ENCODE results near the gene HIGD1A.

Gene HIGD1A

GRCh38 chr3:42752441-42752840 is 51.8 kb downstream of the HIGD1A start:
- Histone ChIP-seq H3K9ac (ENCODE audit: low read length) (no peak overlapping the region), H2AFZ (ENCODE audit: low read length) (no peak overlapping the region), H3F3A (ENCODE audit: insufficient read depth, low read length) (no peaks in the 10 kb centered on the region), H3K9me3 (ENCODE audit: low read length) (no peaks in the 10 kb centered on the region), H3K9me2 (ENCODE audit: low read depth, low read length) (no peaks in the 10 kb centered on the region), H3K27me3 (ENCODE audit: insufficient read depth, low read length) (no peaks in the 10 kb centered on the region), H3K4me2 (ENCODE audit: low read length) (no peak overlapping the region), H4K20me1 (ENCODE audit: insufficient read depth, low read length) (no peaks in the 10 kb centered on the region), H3K36me3 (ENCODE audit: insufficient read depth, low read length) (no peaks in the 10 kb centered on the region), H3K79me2 (ENCODE audit: insufficient read depth, low read length) (no peaks in the 10 kb centered on the region), H3K27ac (ENCODE audit: low read depth, low read length, poor library complexity, severe bottlenecking) (no peak overlapping the region), H3K4me3 (ENCODE audit: low read depth, low read length, poor library complexity, severe bottlenecking) (no peak overlapping the region), H3K4me1 (ENCODE audit: insufficient read depth, low read length, severe bottlenecking) (no peaks in the 10 kb centered on the region)
- TF ChIP-seq CTCF (IDR thresholded peaks at IDR 0.05; ENCODE audit: low read length) (no peak), EZH2 (IDR thresholded peaks at IDR 0.05; ENCODE audit: borderline replicate concordance, low read length) (no peak)

GRCh38 chr3:42751609-42752008 is 52.7 kb downstream of the HIGD1A start:
- Histone ChIP-seq H3K79me2 (ENCODE audit: insufficient read depth, low read length) (no peaks in the 10 kb centered on the region), H3K36me3 (ENCODE audit: insufficient read depth, low read length) (no peaks in the 10 kb centered on the region), H3K9me2 (ENCODE audit: low read depth, low read length) (no peaks in the 10 kb centered on the region), H3K4me3 (ENCODE audit: low read depth, low read length, poor library complexity, severe bottlenecking) (no peak overlapping the region), H3K4me2 (ENCODE audit: low read length) (no peak overlapping the region), H2AFZ (ENCODE audit: low read length) (no peak overlapping the region), H3F3A (ENCODE audit: insufficient read depth, low read length) (no peaks in the 10 kb centered on the region), H3K27me3 (ENCODE audit: insufficient read depth, low read length) (no peaks in the 10 kb centered on the region), H3K9me3 (ENCODE audit: low read length) (no peaks in the 10 kb centered on the region), H3K9ac (ENCODE audit: low read length) (no peak overlapping the region), H3K4me1 (ENCODE audit: insufficient read depth, low read length, severe bottlenecking) (no peaks in the 10 kb centered on the region), H3K27ac (ENCODE audit: low read depth, low read length, poor library complexity, severe bottlenecking) (no peak overlapping the region), H4K20me1 (ENCODE audit: insufficient read depth, low read length) (no peaks in the 10 kb centered on the region)
- TF ChIP-seq EZH2 (IDR thresholded peaks at IDR 0.05; ENCODE audit: borderline replicate concordance, low read length) (no peak), CTCF (IDR thresholded peaks at IDR 0.05; ENCODE audit: low read length) (no peak)

GRCh38 chr3:42750834-42751233 is 53.5 kb downstream of the HIGD1A start:
- Histone ChIP-seq H3K36me3 (ENCODE audit: insufficient read depth, low read length) (no peaks in the 10 kb centered on the region), H3F3A (ENCODE audit: insufficient read depth, low read length) (no peaks in the 10 kb centered on the region), H3K9me2 (ENCODE audit: low read depth, low read length) (no peaks in the 10 kb centered on the region), H3K4me2 (ENCODE audit: low read length) (no peak overlapping the region), H4K20me1 (ENCODE audit: insufficient read depth, low read length) (no peaks in the 10 kb centered on the region), H3K9ac (ENCODE audit: low read length) (no peak overlapping the region), H3K4me1 (ENCODE audit: insufficient read depth, low read length, severe bottlenecking) (no peaks in the 10 kb centered on the region), H3K79me2 (ENCODE audit: insufficient read depth, low read length) (no peaks in the 10 kb centered on the region), H3K9me3 (ENCODE audit: low read length) (no peaks in the 10 kb centered on the region), H2AFZ (ENCODE audit: low read length) (no peak overlapping the region), H3K27me3 (ENCODE audit: insufficient read depth, low read length) (no peaks in the 10 kb centered on the region), H3K4me3 (ENCODE audit: low read depth, low read length, poor library complexity, severe bottlenecking) (no peak overlapping the region), H3K27ac (ENCODE audit: low read depth, low read length, poor library complexity, severe bottlenecking) (no peak overlapping the region)
- no peak for TF ChIP-seq EZH2 (IDR thresholded peaks at IDR 0.05; ENCODE audit: borderline replicate concordance, low read length)
- TF ChIP-seq CTCF (IDR thresholded peaks at IDR 0.05; ENCODE audit: low read length): no peak

All from OCI-LY1 (cell line).